Liver (tissue), 3 donors: ENCODE measurements around the gene SLC25A10.

Experiments
- ATF3 ChIP-seq: IDR thresholded peaks from 2 replicates; pipeline ENCODE4 v1.6.1; 2016; ENCODE audit warnings: antibody characterized with exemption
- JUND ChIP-seq, 2 donors: IDR thresholded peaks; 2 replicates each; pipeline ENCODE4 v1.6.1; 2016; ENCODE audit warnings: antibody characterized with exemption in 2 of 2
- MAX ChIP-seq: IDR thresholded peaks from 2 replicates; pipeline ENCODE4 v1.6.1; 2016; ENCODE audit warnings: antibody characterized with exemption
- RAD21 ChIP-seq, 2 donors: IDR thresholded peaks; 2 replicates each; pipeline ENCODE4 v1.6.1; 2016; ENCODE audit warnings: antibody characterized with exemption in 2 of 2, mild to moderate bottlenecking in 2 of 2
- REST ChIP-seq: IDR thresholded peaks from 2 replicates; pipeline ENCODE4 v1.6.1; 2016; ENCODE audit warnings: antibody characterized with exemption, mild to moderate bottlenecking
- RXRA ChIP-seq, 2 donors: IDR thresholded peaks; 2 replicates each; pipeline ENCODE4 v1.6.1; 2017 to 2018; ENCODE audit warnings: antibody characterized with exemption in 2 of 2, mild to moderate bottlenecking in 1 of 2
- TF ChIP-seq, protein P1 (sequence below): fragments of 150-350 bp; IDR thresholded peaks from 2 replicates; pipeline ENCODE4 v1.5.1; 2017; ENCODE audit warnings: improper control_type of control experiment, low read depth, low read length; ENCODE audit not compliant: missing input control
- donor health status: healthy.
- donor health status: healthy.

DNA sequence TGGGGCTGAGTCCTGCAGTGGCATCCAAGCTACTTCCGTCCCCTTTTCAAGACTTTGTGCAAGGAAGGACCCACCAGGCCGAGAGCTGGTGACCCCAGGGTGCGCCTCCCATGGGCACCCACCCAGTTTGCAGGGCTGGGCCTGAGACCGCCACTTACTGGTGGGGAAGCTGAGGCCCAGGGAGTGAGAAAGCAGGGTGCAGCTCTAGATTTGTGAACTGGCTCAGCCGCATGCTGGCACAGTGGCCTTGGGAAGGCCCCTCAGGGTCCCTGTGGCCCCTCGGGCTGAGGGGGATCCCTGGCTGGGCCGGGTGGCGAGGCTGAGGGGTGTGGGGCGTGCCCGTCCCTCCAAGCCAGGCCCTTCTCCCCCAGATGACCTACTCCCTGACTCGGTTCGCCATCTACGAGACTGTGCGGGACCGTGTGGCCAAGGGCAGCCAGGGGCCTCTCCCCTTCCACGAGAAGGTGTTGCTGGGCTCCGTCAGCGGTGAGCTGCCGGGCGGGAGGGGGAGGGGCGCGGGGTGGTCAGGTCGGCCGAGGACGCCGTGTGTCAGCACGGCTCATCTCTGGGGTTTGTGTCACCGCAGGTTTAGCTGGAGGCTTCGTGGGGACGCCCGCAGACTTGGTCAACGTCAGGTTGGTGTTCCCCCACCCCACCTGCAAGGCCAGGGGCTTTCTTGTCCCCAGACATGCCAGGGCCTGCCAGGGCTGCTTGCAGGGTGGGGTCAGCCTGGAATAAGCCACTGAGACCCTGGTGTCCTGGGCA is 3.2 kb downstream of the SLC25A10 start:
- TF ChIP-seq, protein P1, sequence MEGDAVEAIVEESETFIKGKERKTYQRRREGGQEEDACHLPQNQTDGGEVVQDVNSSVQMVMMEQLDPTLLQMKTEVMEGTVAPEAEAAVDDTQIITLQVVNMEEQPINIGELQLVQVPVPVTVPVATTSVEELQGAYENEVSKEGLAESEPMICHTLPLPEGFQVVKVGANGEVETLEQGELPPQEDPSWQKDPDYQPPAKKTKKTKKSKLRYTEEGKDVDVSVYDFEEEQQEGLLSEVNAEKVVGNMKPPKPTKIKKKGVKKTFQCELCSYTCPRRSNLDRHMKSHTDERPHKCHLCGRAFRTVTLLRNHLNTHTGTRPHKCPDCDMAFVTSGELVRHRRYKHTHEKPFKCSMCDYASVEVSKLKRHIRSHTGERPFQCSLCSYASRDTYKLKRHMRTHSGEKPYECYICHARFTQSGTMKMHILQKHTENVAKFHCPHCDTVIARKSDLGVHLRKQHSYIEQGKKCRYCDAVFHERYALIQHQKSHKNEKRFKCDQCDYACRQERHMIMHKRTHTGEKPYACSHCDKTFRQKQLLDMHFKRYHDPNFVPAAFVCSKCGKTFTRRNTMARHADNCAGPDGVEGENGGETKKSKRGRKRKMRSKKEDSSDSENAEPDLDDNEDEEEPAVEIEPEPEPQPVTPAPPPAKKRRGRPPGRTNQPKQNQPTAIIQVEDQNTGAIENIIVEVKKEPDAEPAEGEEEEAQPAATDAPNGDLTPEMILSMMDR, result no peak
- no peak for TF ChIP-seq RAD21 (IDR thresholded peaks at IDR 0.05)
- no peak for TF ChIP-seq MAX
- no peak for TF ChIP-seq JUND (IDR thresholded peaks at IDR 0.05)
- TF ChIP-seq RXRA (IDR thresholded peaks at IDR 0.05), result no peak
- TF ChIP-seq ATF3, result no peak
- TF ChIP-seq REST, result no peak
